Activated CD4-positive, alpha-beta memory T cell treated with anti-CD3 and anti-CD28 coated beads for 36 hours (primary cell): ENCODE results near the gene INAVA. TPM values are rescaled to one million over a fixed set of nuclear protein-coding genes. Genes with fewer than 3 reads are reported as not detected.

Experiments
- CTCF ChIA-PET: fragments of 350-600 bp; sonication (Branson Sonifier 250); formaldehyde crosslinking; loops from one replicate; lab custom pipeline; 2021; ENCODE audit warnings: antibody characterized with exemption, inconsistent platforms; lab: Charles Lee
- POLR2A ChIA-PET: fragments of 350-600 bp; sonication (Branson Sonifier 250); formaldehyde crosslinking; loops from one replicate; lab custom pipeline; 2021; ENCODE audit warnings: antibody characterized with exemption; lab: Charles Lee
- DNase-seq: peaks from one replicate; pipeline ENCODE4 v3.0.0-alpha.2; 2020
- H3K27ac Mint-ChIP-seq: one replicate; pipeline ENCODE4 v1.8.0; 2021; ENCODE audit warnings: mixed read lengths
- H3K27me3 Mint-ChIP-seq: one replicate; pipeline ENCODE4 v1.8.0; 2021; ENCODE audit warnings: mixed read lengths
- H3K36me3 Mint-ChIP-seq: one replicate; pipeline ENCODE4 v1.8.0; 2021; ENCODE audit warnings: mixed read lengths
- H3K4me1 Mint-ChIP-seq: one replicate; pipeline ENCODE4 v1.8.0; 2021; ENCODE audit warnings: low read depth, mixed read lengths
- H3K4me3 Mint-ChIP-seq: one replicate; pipeline ENCODE4 v1.8.0; 2021; ENCODE audit warnings: mild to moderate bottlenecking, mixed read lengths
- H3K9me3 Mint-ChIP-seq: one replicate; pipeline ENCODE4 v1.8.0; 2021; ENCODE audit warnings: mixed read lengths
- intact Hi-C: fragments of 100-400 bp; cut with micrococcal nuclease; formaldehyde crosslinking; loops from one replicate; pipeline ENCODE4 v1.15.1; 2023
- total RNA-seq, 2 experiments: library from RNA; stranded (reverse); gene quantifications; one replicate each; pipeline ENCODE4 v1.2.3, GENCODE V29; 2021

INAVA gene
- total RNA-seq, 2 experiments from 2014 or later = not detected

DNA sequence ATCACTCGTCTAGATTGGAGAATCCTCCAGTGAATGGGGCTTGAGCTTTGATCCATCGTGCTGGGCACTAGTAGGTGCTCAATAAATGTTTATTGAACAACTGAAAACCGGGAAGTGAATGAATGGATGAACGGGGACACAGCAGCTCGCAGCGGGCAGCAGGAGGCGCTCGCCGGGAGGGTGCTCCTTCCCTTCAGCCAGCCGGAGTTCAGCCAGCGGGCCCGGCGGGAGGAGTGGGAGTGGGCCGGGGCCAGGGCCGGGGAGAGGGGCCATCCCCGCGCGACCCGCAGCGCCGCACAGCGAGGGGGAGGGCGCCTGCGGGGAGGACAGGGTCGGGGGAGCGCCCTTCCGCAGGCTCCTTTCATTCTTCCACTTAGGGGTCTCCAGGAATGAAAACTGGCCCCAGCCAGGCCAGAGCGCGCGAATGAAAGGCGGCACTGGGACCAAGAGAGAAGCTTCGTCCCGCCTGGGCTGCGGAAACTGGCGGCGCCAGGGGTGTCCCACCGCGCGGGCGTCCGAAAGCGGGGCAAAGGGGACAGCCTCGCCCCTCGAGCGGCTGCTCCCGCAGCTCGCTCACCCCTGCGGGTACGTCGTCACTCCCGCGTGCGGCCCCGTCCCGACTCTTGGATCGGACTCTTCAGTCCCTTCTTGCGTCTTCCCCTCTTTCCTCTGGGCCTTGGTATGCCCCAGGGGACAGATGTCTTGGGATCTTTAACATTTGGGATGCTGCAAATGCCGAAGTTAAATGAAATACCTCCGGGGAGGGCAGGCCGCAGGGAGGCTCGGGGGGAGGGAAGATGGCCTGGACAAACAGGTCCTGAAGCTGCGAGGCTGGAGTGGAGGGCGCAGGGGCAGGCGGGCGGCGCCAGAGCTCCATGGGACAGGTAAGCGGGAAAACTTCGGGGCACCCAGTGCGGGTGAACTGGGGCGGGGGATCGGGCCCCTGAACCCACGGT is 3.6 kb upstream of the INAVA start:
- Mint-ChIP-seq H3K4me1 (peaks cover 52% of the 10 kb centered on the region), H3K36me3 (no peaks in the 10 kb centered on the region), H3K9me3 (no peaks in the 10 kb centered on the region), H3K27ac (peak overlapping the region; percentile 29), H3K4me3 (peak overlapping the region; percentile 27), H3K27me3 (peaks cover 32% of the 10 kb centered on the region)
- intact Hi-C loops = no loop called here
- no peak for DNase-seq
- POLR2A ChIA-PET = interaction anchor here (0.6 to 1.4 kb wide), 5 partner anchors 11 to 1823 kb away, joined by 3 to 8 read pairs (median 5); no protein-coding TSS in a partner anchor
- CTCF ChIA-PET = interaction anchor here (0.6 to 3.8 kb wide), 4 partner anchors 11 to 191 kb away, joined by 3 to 18 read pairs (median 4); no protein-coding TSS in a partner anchor

DNA sequence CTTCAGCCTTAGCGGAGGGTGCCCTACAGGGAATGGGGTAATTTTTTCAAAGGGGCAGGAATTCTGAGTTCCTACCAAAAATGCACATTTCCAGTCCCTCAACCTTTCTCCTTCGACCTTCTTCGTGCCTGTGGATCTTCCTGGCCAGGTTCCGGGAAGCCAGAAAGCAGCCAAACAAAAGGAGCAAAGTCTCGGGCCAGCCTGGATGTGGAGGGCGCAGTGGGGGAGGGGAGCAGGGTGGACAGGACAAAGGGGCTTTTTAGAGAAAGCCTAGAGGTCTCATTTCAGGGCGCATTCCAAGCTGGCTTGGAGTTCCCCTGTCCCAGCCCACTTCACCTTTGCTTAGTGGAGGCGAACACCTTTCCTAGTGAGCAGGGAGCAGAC is 2.9 kb upstream of the INAVA start:
- Mint-ChIP-seq H3K4me1 (peaks cover 50% of the 10 kb centered on the region), H3K27ac (no peak overlapping the region), H3K9me3 (no peaks in the 10 kb centered on the region), H3K36me3 (no peaks in the 10 kb centered on the region), H3K27me3 (peaks cover 32% of the 10 kb centered on the region), H3K4me3 (no peak overlapping the region)
- ChIA-PET POLR2A (interaction anchor here (0.9 kb wide), 1 partner anchor 12 kb away, joined by 5 read pairs; no protein-coding TSS in a partner anchor), CTCF (interaction anchor here (1.4 kb wide), 1 partner anchor 14 kb away, joined by 4 read pairs; no protein-coding TSS in a partner anchor)
- DNase-seq = no peak
- intact Hi-C loops = no loop called here

- intact Hi-C loops = no loop called here
- Mint-ChIP-seq H3K36me3 (no peaks in the 10 kb centered on the region), H3K4me1 (peaks cover 43% of the 10 kb centered on the region), H3K9me3 (no peaks in the 10 kb centered on the region), H3K27me3 (peaks cover 35% of the 10 kb centered on the region), H3K4me3 (no peak overlapping the region), H3K27ac (no peak overlapping the region)
- DNase-seq = no peak
- POLR2A ChIA-PET = no interaction called here
- CTCF ChIA-PET = no interaction called here
Observed at GRCh38 chr1:200892546-200892945, 2.2 kb upstream of the INAVA start.

GRCh38 chr1:200892958-200893357 is 1.7 kb upstream of the INAVA start:
- intact Hi-C loops = no loop called here
- Mint-ChIP-seq H3K9me3 (no peaks in the 10 kb centered on the region), H3K4me3 (no peak overlapping the region), H3K4me1 (peaks cover 39% of the 10 kb centered on the region), H3K36me3 (no peaks in the 10 kb centered on the region), H3K27ac (no peak overlapping the region), H3K27me3 (peaks cover 38% of the 10 kb centered on the region)
- ChIA-PET CTCF (no interaction called here), POLR2A (no interaction called here)
- DNase-seq = no peak

DNA sequence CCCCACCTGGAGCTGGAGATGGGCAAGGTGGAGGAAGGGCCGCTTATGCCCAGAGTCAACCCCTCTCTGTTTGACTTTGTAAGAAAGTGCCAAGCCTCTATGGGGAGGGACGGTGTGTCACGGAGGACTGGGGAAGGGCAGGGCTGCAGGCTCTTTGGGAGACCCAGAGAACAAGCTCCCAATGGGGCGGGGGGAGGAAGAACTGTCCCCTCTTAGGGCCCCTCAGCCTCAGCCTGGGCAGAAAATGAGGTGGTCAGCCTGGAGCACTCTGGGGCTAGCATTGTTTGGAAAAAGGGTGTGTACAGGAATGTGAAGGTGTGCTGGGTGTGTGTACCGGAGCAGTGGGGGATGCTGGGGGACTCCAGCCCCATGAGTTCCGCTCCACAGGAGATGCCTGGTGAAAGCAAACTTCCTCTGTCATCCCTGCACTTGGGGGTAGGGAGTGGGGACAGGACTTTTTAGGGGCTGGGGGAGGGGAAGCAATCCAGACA is 1.2 kb upstream of the INAVA start:
- DNase-seq = no peak
- intact Hi-C loops = no loop called here
- H3K27ac Mint-ChIP-seq = no peak overlapping the region
- no peaks in the 10 kb centered on the region for H3K9me3 Mint-ChIP-seq
- peaks cover 42% of the 10 kb centered on the region for H3K27me3 Mint-ChIP-seq
- H3K4me1 Mint-ChIP-seq = peaks cover 34% of the 10 kb centered on the region
- ChIA-PET CTCF (no interaction called here), POLR2A (no interaction called here)
- no peaks in the 10 kb centered on the region for H3K36me3 Mint-ChIP-seq
- H3K4me3 Mint-ChIP-seq = no peak overlapping the region

DNA sequence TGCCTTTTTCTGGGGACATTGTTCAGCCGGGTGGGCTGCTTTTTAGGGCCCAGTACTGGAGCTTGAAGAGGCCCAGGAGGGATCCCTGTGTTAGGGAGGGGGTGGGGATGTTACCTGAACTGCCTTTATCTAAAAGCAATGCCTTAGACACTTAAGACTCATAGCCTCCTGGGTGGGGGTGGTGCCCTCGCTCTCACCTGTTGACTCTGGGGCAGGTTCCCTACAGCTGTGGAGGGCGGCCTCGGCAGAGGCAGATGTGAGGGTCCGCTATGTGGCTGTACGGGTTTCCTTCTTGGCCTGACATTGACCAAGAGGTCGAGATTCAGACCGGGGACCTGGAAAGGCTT is 716 bp downstream of the INAVA start:
- H3K4me1 Mint-ChIP-seq = peaks cover 15% of the 10 kb centered on the region
- peaks cover 44% of the 10 kb centered on the region for H3K27me3 Mint-ChIP-seq
- CTCF ChIA-PET = no interaction called here
- POLR2A ChIA-PET = no interaction called here
- H3K27ac Mint-ChIP-seq = no peak overlapping the region
- intact Hi-C loops = no loop called here
- no peak for DNase-seq
- H3K9me3 Mint-ChIP-seq = no peaks in the 10 kb centered on the region
- no peaks in the 10 kb centered on the region for H3K36me3 Mint-ChIP-seq
- no peak overlapping the region for H3K4me3 Mint-ChIP-seq

DNA sequence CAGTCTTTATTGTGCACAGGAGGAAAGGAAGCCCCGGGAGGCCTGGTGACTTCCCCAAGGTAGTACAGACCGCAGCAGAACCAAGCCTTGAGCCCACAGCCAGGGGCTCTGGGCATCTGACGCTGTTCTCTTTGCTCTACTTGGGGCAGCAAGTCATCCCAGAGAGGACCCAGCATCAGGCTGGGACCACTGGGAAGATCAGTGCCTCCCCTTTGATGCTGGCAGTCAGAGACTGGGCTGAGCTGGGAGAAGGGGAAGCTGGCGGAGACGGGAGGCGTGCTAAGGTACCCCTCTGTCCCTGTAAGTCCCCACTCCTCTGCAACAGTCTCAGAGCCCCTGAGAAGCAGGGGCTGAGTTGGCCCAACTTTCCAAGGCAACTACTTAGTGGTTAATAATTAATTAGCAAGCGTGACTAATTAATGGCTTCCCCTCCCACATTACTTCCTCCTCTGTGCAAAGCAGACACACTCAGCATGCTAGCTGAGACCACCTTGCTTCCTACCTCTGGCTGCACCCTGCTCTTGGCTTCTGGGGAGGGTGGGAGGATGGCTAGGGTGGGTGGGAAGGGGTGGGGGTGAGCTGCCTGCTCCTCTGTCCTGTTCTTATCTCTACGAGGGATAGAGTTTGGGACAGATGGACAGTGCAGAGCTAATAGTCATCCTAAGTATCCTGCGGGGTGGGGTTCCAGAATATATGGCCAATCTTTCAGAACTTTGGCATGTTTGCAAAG is 1.3 kb downstream of the INAVA start:
- Mint-ChIP-seq H3K27ac (no peak overlapping the region), H3K27me3 (peaks cover 40% of the 10 kb centered on the region), H3K9me3 (no peaks in the 10 kb centered on the region), H3K4me3 (no peak overlapping the region), H3K4me1 (peaks cover 10% of the 10 kb centered on the region), H3K36me3 (no peaks in the 10 kb centered on the region)
- POLR2A ChIA-PET = interaction anchor here (1.1 kb wide), 1 partner anchor 8 kb away, joined by 4 read pairs; no protein-coding TSS in a partner anchor
- intact Hi-C loops = no loop called here
- DNase-seq = no peak
- CTCF ChIA-PET = no interaction called here

DNA sequence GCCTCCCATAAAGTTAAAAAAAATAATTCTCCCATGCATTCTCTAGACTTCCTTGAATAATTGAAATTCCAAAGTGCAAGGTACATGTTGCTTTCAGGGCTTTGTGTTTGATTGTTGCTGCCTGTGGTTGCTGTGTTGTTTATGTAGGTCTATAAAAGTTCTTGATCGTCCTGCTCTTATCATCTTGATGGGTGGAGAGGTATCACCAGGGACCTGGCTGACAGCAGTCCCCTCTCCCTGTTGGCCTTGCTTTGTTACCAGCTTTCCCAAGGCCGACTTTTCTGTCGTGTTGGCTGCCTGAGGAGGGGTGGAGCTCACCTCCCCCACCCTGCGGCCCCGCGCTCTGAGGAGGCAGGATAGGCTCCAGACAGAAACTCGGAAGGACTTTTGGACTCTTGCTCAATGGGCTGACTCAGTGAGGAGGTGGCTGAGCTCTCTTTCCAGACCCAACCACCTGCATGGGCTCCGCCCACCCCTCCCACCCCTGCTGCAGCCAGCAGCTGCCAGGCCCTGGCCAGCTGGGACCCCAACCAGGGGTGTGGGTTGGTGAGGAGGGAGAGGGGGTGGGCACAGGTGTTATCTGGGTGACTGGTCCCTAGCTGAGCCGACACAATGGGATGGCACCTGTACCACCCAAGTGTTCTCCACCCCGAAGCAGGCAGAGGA is 2.0 kb downstream of the INAVA start:
- peaks cover 6% of the 10 kb centered on the region for H3K4me1 Mint-ChIP-seq
- DNase-seq = no peak
- H3K9me3 Mint-ChIP-seq = no peaks in the 10 kb centered on the region
- CTCF ChIA-PET = no interaction called here
- no peaks in the 10 kb centered on the region for H3K36me3 Mint-ChIP-seq
- no peak overlapping the region for H3K27ac Mint-ChIP-seq
- H3K27me3 Mint-ChIP-seq = peaks cover 44% of the 10 kb centered on the region
- POLR2A ChIA-PET = interaction anchor here (1.1 kb wide), 1 partner anchor 8 kb away, joined by 4 read pairs; no protein-coding TSS in a partner anchor
- intact Hi-C loops = no loop called here
- H3K4me3 Mint-ChIP-seq = no peak overlapping the region

- no peak overlapping the region for H3K27ac Mint-ChIP-seq
- no peak for DNase-seq
- no peaks in the 10 kb centered on the region for H3K9me3 Mint-ChIP-seq
- intact Hi-C loops = no loop called here
- peaks cover under 1% of the 10 kb centered on the region for H3K4me1 Mint-ChIP-seq
- no peak overlapping the region for H3K4me3 Mint-ChIP-seq
- CTCF ChIA-PET = no interaction called here
- no peaks in the 10 kb centered on the region for H3K36me3 Mint-ChIP-seq
- POLR2A ChIA-PET = interaction anchor here (0.8 kb wide), 1 partner anchor 19 kb away, joined by 3 read pairs; no protein-coding TSS in a partner anchor
- peaks cover 44% of the 10 kb centered on the region for H3K27me3 Mint-ChIP-seq
Observed at GRCh38 chr1:200897259-200897658, 2.6 kb downstream of the INAVA start.

DNA sequence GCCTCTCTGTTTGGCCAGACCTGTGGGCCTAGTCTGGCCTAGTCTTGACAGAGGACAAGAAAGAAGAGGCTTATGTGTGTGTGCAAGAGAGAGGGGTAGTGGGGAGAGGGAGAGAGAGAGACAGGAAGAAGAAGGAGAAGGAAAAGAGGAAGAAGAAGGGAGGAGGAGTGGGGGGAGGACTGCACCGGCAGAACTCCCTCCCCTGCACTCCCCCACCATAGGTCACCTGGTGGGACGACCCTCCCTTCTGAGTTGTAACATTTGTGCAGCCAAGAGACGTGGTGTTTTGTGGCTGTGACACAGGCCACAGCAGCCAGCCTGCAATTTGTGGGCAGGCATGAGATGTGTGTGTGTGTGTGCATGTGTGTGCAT is 4.3 kb downstream of the INAVA start:
- Mint-ChIP-seq H3K9me3 (no peaks in the 10 kb centered on the region), H3K4me3 (no peak overlapping the region), H3K27me3 (peaks cover 37% of the 10 kb centered on the region), H3K27ac (no peak overlapping the region), H3K4me1 (no peaks in the 10 kb centered on the region), H3K36me3 (no peaks in the 10 kb centered on the region)
- CTCF ChIA-PET = no interaction called here
- POLR2A ChIA-PET = no interaction called here
- intact Hi-C loops = no loop called here
- no peak for DNase-seq

- H3K27ac Mint-ChIP-seq = no peak overlapping the region
- no peaks in the 10 kb centered on the region for H3K36me3 Mint-ChIP-seq
- no peaks in the 10 kb centered on the region for H3K9me3 Mint-ChIP-seq
- no peak for DNase-seq
- ChIA-PET POLR2A (no interaction called here), CTCF (interaction anchor here (0.5 kb wide), 1 partner anchor 56 kb away, joined by 3 read pairs; no protein-coding TSS in a partner anchor)
- no peaks in the 10 kb centered on the region for H3K4me1 Mint-ChIP-seq
- intact Hi-C loops = no loop called here
- no peak overlapping the region for H3K4me3 Mint-ChIP-seq
- H3K27me3 Mint-ChIP-seq = peaks cover 32% of the 10 kb centered on the region
Observed at GRCh38 chr1:200899451-200899915, 4.8 kb downstream of the INAVA start.
